Vagina (tissue), 2 donors: ENCODE results near the gene NOL4L. TPM values are rescaled to one million over a fixed set of nuclear protein-coding genes. Genes with fewer than 3 reads are reported as not detected.

Source experiments
- DNase-seq, 2 donors: peaks; one replicate each; pipeline ENCODE4 v3.0.0-alpha.2; 2017; ENCODE audit errors: extremely low spot score in 2 of 2
- H3K27ac ChIP-seq: fragments of 200-600 bp; sonication (generic); one replicate; pipeline ENCODE4 v1.5.1; 2019
- H3K27me3 ChIP-seq: fragments of 200-600 bp; sonication (generic); one replicate; pipeline ENCODE4 v1.5.1; 2019
- H3K36me3 ChIP-seq, 2 donors: fragments of 200-600 bp; sonication (generic); one replicate each; pipeline ENCODE4 v1.5.1; 2017 to 2019
- H3K4me1 ChIP-seq: fragments of 200-600 bp; sonication (generic); one replicate; pipeline ENCODE4 v1.5.1; 2019
- H3K4me3 ChIP-seq, 2 donors: fragments of 200-600 bp; sonication (generic); 1 replicate in 1 of 2; 2 replicates in 1 of 2; pipeline ENCODE4 v1.5.1; 2016 to 2019
- H3K9me3 ChIP-seq: fragments of 200-600 bp; sonication (generic); one replicate; pipeline ENCODE4 v1.5.1; 2019
- POLR2A ChIP-seq, 2 donors: fragments of 450-650 bp; IDR thresholded peaks; one replicate each; pipeline ENCODE4 v1.6.1; 2017; ENCODE audit warnings: antibody characterized with exemption in 2 of 2, mild to moderate bottlenecking in 2 of 2, moderate library complexity in 2 of 2
- POLR2AphosphoS5 ChIP-seq, 2 donors: sonication (generic); formaldehyde crosslinking; IDR thresholded peaks; one replicate each; pipeline ENCODE4 v1.9.0; 2017; ENCODE audit warnings: antibody characterized with exemption in 2 of 2, mild to moderate bottlenecking in 2 of 2, low read depth in 1 of 2; ENCODE audit not compliant: insufficient read depth in 1 of 2
- intact Hi-C: fragments of 100-400 bp; cut with DNase I; formaldehyde crosslinking; loops from one replicate; pipeline ENCODE4 v1.15.1; 2023
- total RNA-seq: library from RNA; depleted of rRNA; stranded (reverse); fragments of >200 nt; gene quantifications from one replicate; pipeline ENCODE4 v1.2.3, GENCODE V29; 2016
- TF ChIP-seq, protein P1 (sequence below), 3 experiments: fragments of 450-650 bp in 2 of 3; fragments of 200-600 bp in 1 of 3; sonication (generic) in 1 of 3; IDR thresholded peaks; one replicate each; pipeline ENCODE4 v1.5.1; 2017 to 2019; ENCODE audit warnings: antibody characterized with exemption in 3 of 3, mild to moderate bottlenecking in 2 of 3, moderate library complexity in 2 of 3

Gene NOL4L
- total RNA-seq, 1 donor from 2014 or later = 17.9 TPM

DNA sequence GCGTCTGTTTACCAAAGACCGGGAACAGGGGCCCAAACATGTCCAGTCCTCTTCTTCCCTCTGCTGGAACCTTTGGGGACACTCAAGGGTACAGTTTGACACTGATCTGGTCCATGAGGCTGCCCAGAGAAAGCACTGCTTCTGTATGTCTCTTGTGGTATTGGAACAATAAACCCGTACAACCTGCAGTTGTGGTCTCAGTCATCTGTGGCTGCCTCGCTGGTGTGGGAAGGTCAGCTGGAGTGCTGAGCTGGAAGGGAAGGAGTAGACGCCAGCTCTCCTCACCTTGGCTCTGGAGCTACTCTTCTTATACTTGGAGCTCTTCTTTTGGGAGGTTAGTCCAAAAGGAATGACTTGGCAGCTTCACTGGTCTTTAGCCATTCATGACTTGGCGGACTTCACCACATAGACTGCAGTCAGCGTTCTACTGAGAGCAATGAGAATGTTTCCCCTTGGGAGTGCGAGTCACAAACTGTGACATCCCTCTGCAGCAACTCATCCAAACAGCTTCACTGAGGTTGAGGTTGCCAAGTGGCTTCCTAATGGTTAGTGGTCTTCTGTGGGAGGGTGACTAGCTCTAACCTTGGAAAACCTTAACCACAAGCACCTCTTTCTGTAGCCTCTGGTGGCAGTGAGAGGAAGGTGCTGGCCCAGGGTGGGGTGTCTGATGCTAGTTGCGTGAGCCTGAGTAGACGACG lies 145.9 kb downstream of the NOL4L start:
- H3K27ac ChIP-seq = no peak overlapping the region
- no peaks in the 10 kb centered on the region for H3K4me1 ChIP-seq
- no peak for DNase-seq
- no peaks in the 10 kb centered on the region for H3K9me3 ChIP-seq
- H3K27me3 ChIP-seq = no peaks in the 10 kb centered on the region
- peaks cover 0 to 49% of the 10 kb centered on the region in 2 donors for H3K36me3 ChIP-seq
- intact Hi-C loops = no loop called here
- TF ChIP-seq POLR2A (IDR thresholded peaks at IDR 0.05) (no peak), POLR2AphosphoS5 (IDR thresholded peaks at IDR 0.05; ENCODE audit: insufficient read depth in 1 of 2, low read depth in 1 of 2) (no peak)
- TF ChIP-seq, protein P1, sequence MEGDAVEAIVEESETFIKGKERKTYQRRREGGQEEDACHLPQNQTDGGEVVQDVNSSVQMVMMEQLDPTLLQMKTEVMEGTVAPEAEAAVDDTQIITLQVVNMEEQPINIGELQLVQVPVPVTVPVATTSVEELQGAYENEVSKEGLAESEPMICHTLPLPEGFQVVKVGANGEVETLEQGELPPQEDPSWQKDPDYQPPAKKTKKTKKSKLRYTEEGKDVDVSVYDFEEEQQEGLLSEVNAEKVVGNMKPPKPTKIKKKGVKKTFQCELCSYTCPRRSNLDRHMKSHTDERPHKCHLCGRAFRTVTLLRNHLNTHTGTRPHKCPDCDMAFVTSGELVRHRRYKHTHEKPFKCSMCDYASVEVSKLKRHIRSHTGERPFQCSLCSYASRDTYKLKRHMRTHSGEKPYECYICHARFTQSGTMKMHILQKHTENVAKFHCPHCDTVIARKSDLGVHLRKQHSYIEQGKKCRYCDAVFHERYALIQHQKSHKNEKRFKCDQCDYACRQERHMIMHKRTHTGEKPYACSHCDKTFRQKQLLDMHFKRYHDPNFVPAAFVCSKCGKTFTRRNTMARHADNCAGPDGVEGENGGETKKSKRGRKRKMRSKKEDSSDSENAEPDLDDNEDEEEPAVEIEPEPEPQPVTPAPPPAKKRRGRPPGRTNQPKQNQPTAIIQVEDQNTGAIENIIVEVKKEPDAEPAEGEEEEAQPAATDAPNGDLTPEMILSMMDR (IDR thresholded peaks at IDR 0.05) = no peak
- H3K4me3 ChIP-seq = no peak overlapping the region

GRCh38 chr20:32438331-32438858 lies 146.7 kb downstream of the NOL4L start:
- intact Hi-C loops = no loop called here
- Histone ChIP-seq H3K27ac (no peak overlapping the region), H3K27me3 (no peaks in the 10 kb centered on the region), H3K9me3 (no peaks in the 10 kb centered on the region), H3K4me1 (no peaks in the 10 kb centered on the region), H3K4me3 (no peak overlapping the region), H3K36me3 (peaks cover 0 to 58% of the 10 kb centered on the region in 2 donors)
- no peak for DNase-seq
- TF ChIP-seq POLR2AphosphoS5 (IDR thresholded peaks at IDR 0.05; ENCODE audit: insufficient read depth in 1 of 2, low read depth in 1 of 2) = no peak
- no peak for TF ChIP-seq POLR2A (IDR thresholded peaks at IDR 0.05)
- TF ChIP-seq, protein P1 (IDR thresholded peaks at IDR 0.05) = no peak

DNA sequence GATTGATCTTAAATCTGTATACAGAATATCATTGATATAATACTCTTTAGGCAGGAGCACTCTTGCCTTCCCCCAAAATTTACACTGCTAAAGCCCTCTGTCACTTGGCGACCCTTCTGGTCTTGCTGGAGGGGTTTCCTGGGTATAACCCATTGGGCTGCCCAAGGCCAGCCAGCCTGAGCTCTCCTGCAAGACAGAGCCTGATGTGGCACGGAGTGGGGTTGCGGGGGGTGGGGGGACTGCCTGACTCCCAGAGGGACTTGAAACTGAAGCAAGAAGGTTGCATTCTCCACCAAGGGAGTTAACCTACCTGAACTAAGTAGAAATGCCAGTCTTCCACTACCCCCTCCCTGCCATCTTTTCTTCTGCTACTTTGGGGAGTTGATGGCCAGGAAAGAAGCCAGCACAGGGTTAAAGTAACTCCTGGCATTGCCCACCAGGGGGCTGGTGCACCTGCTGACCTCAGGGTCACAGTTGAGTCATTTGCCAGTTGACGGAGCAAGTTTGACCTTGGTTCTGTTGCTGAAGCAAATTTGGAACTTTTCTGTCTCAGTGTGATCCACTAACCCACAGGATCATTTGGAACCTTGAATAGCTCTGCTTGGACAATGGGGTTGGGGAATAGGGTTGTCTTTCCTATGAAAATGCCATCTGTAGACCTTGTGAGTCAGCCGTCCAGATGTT lies 147.6 kb downstream of the NOL4L start:
- Histone ChIP-seq H3K9me3 (no peaks in the 10 kb centered on the region), H3K4me3 (no peak overlapping the region), H3K27me3 (no peaks in the 10 kb centered on the region), H3K4me1 (no peaks in the 10 kb centered on the region), H3K36me3 (peaks cover 0 to 66% of the 10 kb centered on the region in 2 donors), H3K27ac (no peak overlapping the region)
- intact Hi-C loops = no loop called here
- TF ChIP-seq POLR2AphosphoS5 (IDR thresholded peaks at IDR 0.05; ENCODE audit: insufficient read depth in 1 of 2, low read depth in 1 of 2) (no peak), POLR2A (IDR thresholded peaks at IDR 0.05) (no peak)
- TF ChIP-seq, protein P1 (IDR thresholded peaks at IDR 0.05) = no peak
- DNase-seq = no peak

- intact Hi-C loops = no loop called here
- Histone ChIP-seq H3K27ac (no peak overlapping the region), H3K4me3 (no peak overlapping the region), H3K9me3 (no peaks in the 10 kb centered on the region), H3K27me3 (no peaks in the 10 kb centered on the region), H3K4me1 (no peaks in the 10 kb centered on the region), H3K36me3 (peaks cover 0 to 72% of the 10 kb centered on the region in 2 donors)
- no peak for TF ChIP-seq POLR2AphosphoS5 (IDR thresholded peaks at IDR 0.05; ENCODE audit: insufficient read depth in 1 of 2, low read depth in 1 of 2)
- DNase-seq = no peak
Observed at GRCh38 chr20:32436968-32437367, 148.2 kb downstream of the NOL4L start.

GRCh38 chr20:32436142-32436861 lies 148.8 kb downstream of the NOL4L start:
- H3K9me3 ChIP-seq = no peaks in the 10 kb centered on the region
- TF ChIP-seq, protein P1 (IDR thresholded peaks at IDR 0.05) = no peak
- no peak for TF ChIP-seq POLR2A (IDR thresholded peaks at IDR 0.05)
- TF ChIP-seq POLR2AphosphoS5 (IDR thresholded peaks at IDR 0.05; ENCODE audit: insufficient read depth in 1 of 2, low read depth in 1 of 2) = no peak
- H3K36me3 ChIP-seq = peaks cover 0 to 79% of the 10 kb centered on the region in 2 donors
- H3K4me3 ChIP-seq = no peak overlapping the region
- H3K27ac ChIP-seq = no peak overlapping the region
- H3K27me3 ChIP-seq = no peaks in the 10 kb centered on the region
- H3K4me1 ChIP-seq = no peaks in the 10 kb centered on the region
- DNase-seq = no peak
- intact Hi-C loops = no loop called here
